H9 (cell line): ENCODE measurements around the gene TEX2. TPM values are rescaled to one million over a fixed set of nuclear protein-coding genes. Genes with fewer than 3 reads are reported as not detected.

Experiments
- DNase-seq: peaks from one replicate; pipeline ENCODE4 v3.0.0-alpha.2; 2017
- H2AFZ ChIP-seq: one replicate; pipeline ENCODE4 v1.6.1; 2013; ENCODE audit warnings: mild to moderate bottlenecking, low read length, control low read depth, moderate library complexity
- H2AK5ac ChIP-seq: 2 replicates; pipeline ENCODE4 v1.6.1; 2013; ENCODE audit warnings: low read length, control low read depth, mixed read lengths; ENCODE audit not compliant: insufficient read length
- H2BK120ac ChIP-seq: one replicate; pipeline ENCODE4 v1.6.1; 2013; ENCODE audit warnings: low read depth, mild to moderate bottlenecking, low read length, control low read depth, inconsistent platforms; ENCODE audit not compliant: poor library complexity, severe bottlenecking
- H2BK12ac ChIP-seq: 2 replicates; pipeline ENCODE4 v1.6.1; 2013; ENCODE audit warnings: low read length, control low read depth, mixed read lengths, low read depth; ENCODE audit not compliant: insufficient read length
- H2BK15ac ChIP-seq: 2 replicates; pipeline ENCODE4 v1.6.1; 2013; ENCODE audit warnings: low read depth, low read length, control low read depth
- H2BK20ac ChIP-seq: one replicate; pipeline ENCODE4 v1.6.1; 2013; ENCODE audit warnings: low read depth, mild to moderate bottlenecking, low read length, control low read depth, inconsistent platforms; ENCODE audit not compliant: poor library complexity, severe bottlenecking
- H2BK5ac ChIP-seq: 2 replicates; pipeline ENCODE4 v1.6.1; 2013; ENCODE audit warnings: low read length, control low read depth, mixed read lengths; ENCODE audit not compliant: insufficient read length
- H3K14ac ChIP-seq: 2 replicates; pipeline ENCODE4 v1.6.1; 2013; ENCODE audit warnings: low read length, control low read depth; ENCODE audit not compliant: insufficient read depth
- H3K18ac ChIP-seq: 2 replicates; pipeline ENCODE4 v1.6.1; 2013; ENCODE audit warnings: low read depth, mild to moderate bottlenecking, mixed read lengths, low read length, control low read depth; ENCODE audit not compliant: insufficient read length
- H3K23ac ChIP-seq: 2 replicates; pipeline ENCODE4 v1.6.1; 2013; ENCODE audit warnings: low read length, control low read depth, mixed read lengths, low read depth; ENCODE audit not compliant: insufficient read length
- H3K23me2 ChIP-seq: 2 replicates; pipeline ENCODE4 v1.6.1; 2013; ENCODE audit warnings: low read depth, mild to moderate bottlenecking, mixed read lengths, low read length, control low read depth; ENCODE audit not compliant: insufficient read length, poor library complexity, severe bottlenecking
- H3K27ac ChIP-seq: 2 replicates; pipeline ENCODE4 v1.5.1; 2013; ENCODE audit warnings: low read length, control low read depth, mixed read lengths, low read depth; ENCODE audit not compliant: insufficient read length
- H3K27me3 ChIP-seq: 2 replicates; pipeline ENCODE4 v1.6.1; 2013; ENCODE audit warnings: low read length, control low read depth, inconsistent platforms; ENCODE audit not compliant: insufficient read depth
- H3K4ac ChIP-seq: 2 replicates; pipeline ENCODE4 v1.6.1; 2013; ENCODE audit warnings: low read depth, mild to moderate bottlenecking, control low read depth, inconsistent platforms, low read length, moderate library complexity
- H3K4me1 ChIP-seq: 2 replicates; pipeline ENCODE4 v1.6.1; 2013; ENCODE audit warnings: low read length, control low read depth, inconsistent platforms; ENCODE audit not compliant: insufficient read depth
- H3K4me2 ChIP-seq: 2 replicates; pipeline ENCODE4 v1.6.1; 2013; ENCODE audit warnings: low read length, control low read depth, mixed read lengths; ENCODE audit not compliant: insufficient read length, insufficient read depth
- H3K56ac ChIP-seq: 2 replicates; pipeline ENCODE4 v1.6.1; 2013; ENCODE audit warnings: low read depth, mild to moderate bottlenecking, mixed read lengths, low read length, control low read depth; ENCODE audit not compliant: insufficient read length
- H3K79me1 ChIP-seq: 2 replicates; pipeline ENCODE4 v1.6.1; 2013; ENCODE audit warnings: low read depth, mild to moderate bottlenecking, moderate library complexity, low read length, control low read depth, inconsistent platforms; ENCODE audit not compliant: insufficient read depth, poor library complexity, severe bottlenecking
- H3K79me2 ChIP-seq: 2 replicates; pipeline ENCODE4 v1.6.1; 2013; ENCODE audit warnings: low read length, control low read depth, inconsistent platforms; ENCODE audit not compliant: insufficient read depth
- H3K9ac ChIP-seq: 2 replicates; pipeline ENCODE4 v1.6.1; 2013; ENCODE audit warnings: low read length, control low read depth, mixed read lengths; ENCODE audit not compliant: insufficient read length; ENCODE audit errors: extremely low read depth
- H3K9me3 ChIP-seq: one replicate; pipeline ENCODE4 v1.6.1; 2013; ENCODE audit warnings: low read depth, low read length, inconsistent platforms; ENCODE audit not compliant: control insufficient read depth
- H3T11ph ChIP-seq: one replicate; pipeline ENCODE4 v1.6.1; 2013; ENCODE audit warnings: mild to moderate bottlenecking, low read length, control low read depth, inconsistent platforms
- H4K20me1 ChIP-seq: one replicate; pipeline ENCODE4 v1.6.1; 2013; ENCODE audit not compliant: control insufficient read depth, insufficient read length, insufficient read depth
- H4K5ac ChIP-seq: 2 replicates; pipeline ENCODE4 v1.6.1; 2013; ENCODE audit warnings: low read depth, mild to moderate bottlenecking, mixed read lengths, low read length, control low read depth; ENCODE audit not compliant: insufficient read length
- H4K8ac ChIP-seq: replicated peaks from 2 replicates; pipeline ENCODE4 v1.6.1; 2013; ENCODE audit warnings: low read length, control low read depth, mixed read lengths, low read depth; ENCODE audit not compliant: insufficient read length
- H4K91ac ChIP-seq: 2 replicates; pipeline ENCODE4 v1.6.1; 2013; ENCODE audit warnings: low read depth, mild to moderate bottlenecking, moderate library complexity, mixed read lengths, low read length, control low read depth; ENCODE audit not compliant: insufficient read length
- H3K27ac Mint-ChIP-seq, 3 experiments: 2 replicates in 2 of 3; 3 replicates in 1 of 3; pipeline ENCODE4 v1.8.0; 2020 to 2021; ENCODE audit warnings: mixed read lengths in 3 of 3, mild to moderate bottlenecking in 1 of 3, moderate library complexity in 1 of 3
- H3K27me3 Mint-ChIP-seq: 2 replicates; pipeline ENCODE4 v1.8.0; 2021; ENCODE audit warnings: low read depth, mild to moderate bottlenecking, moderate library complexity, mixed read lengths
- H3K36me3 Mint-ChIP-seq, 3 experiments: 2 replicates in 2 of 3; 3 replicates in 1 of 3; pipeline ENCODE4 v1.8.0; 2020 to 2021; ENCODE audit warnings: low read depth in 3 of 3, mixed read lengths in 3 of 3; ENCODE audit not compliant: insufficient read depth in 1 of 3
- H3K4me1 Mint-ChIP-seq, 2 experiments: 2 replicates each; pipeline ENCODE4 v1.8.0; 2020; ENCODE audit warnings: mixed read lengths in 2 of 2
- H3K4me3 Mint-ChIP-seq, 2 experiments: 2 replicates in 1 of 2; 3 replicates in 1 of 2; pipeline ENCODE4 v1.8.0; 2020 to 2021; ENCODE audit warnings: mild to moderate bottlenecking in 2 of 2, mixed read lengths in 2 of 2, moderate library complexity in 1 of 2
- H3K9me3 Mint-ChIP-seq, 2 experiments: 2 replicates in 1 of 2; 3 replicates in 1 of 2; pipeline ENCODE4 v1.8.0; 2020; ENCODE audit warnings: mild to moderate bottlenecking in 2 of 2, mixed read lengths in 2 of 2, moderate library complexity in 1 of 2
- CTCF ChIP-seq: fragments of 200-600 bp; sonication (generic); conservative IDR thresholded peaks from 3 replicates; pipeline ENCODE4 v1.8.0; 2021; ENCODE audit warnings: antibody characterized with exemption, mild to moderate bottlenecking
- WGBS: extraction: QIAGEN DNeasy Blood & Tissue Kit; methylation state at CpG from one replicate; pipeline ENCODE4 v1.1.7; 2013; ENCODE audit warnings: missing lambda C conversion rate, low lambda C conversion rate, mixed read lengths; ENCODE audit not compliant: insufficient read length; ENCODE audit errors: extremely low coverage; 5-methylcytosine and 5-hydroxymethylcytosine counted together
- total RNA-seq: library from RNA; stranded (reverse); gene quantifications from 2 replicates; pipeline ENCODE4 v1.2.1, GENCODE V29; 2021

The TEX2 gene
- total RNA-seq, 1 experiment from 2014 or later, result 12.2 TPM

GRCh38 chr17:64155129-64155528 lies 107.9 kb downstream of the TEX2 start:
- Histone ChIP-seq H3K14ac (no peak overlapping the region), H2AK5ac (no peak overlapping the region), H3T11ph (no peak overlapping the region), H2AFZ (no peak overlapping the region), H2BK5ac (no peak overlapping the region), H4K20me1 (no peaks in the 10 kb centered on the region), H3K56ac (no peak overlapping the region), H3K4me1 (peaks cover 3% of the 10 kb centered on the region), H3K23ac (no peak overlapping the region), H3K79me2 (no peaks in the 10 kb centered on the region), H2BK15ac (no peak overlapping the region), H2BK20ac (no peak overlapping the region), H3K27ac (no peak overlapping the region), H3K9ac (no peak overlapping the region), H3K9me3 (no peaks in the 10 kb centered on the region), H2BK12ac (no peak overlapping the region), H4K5ac (no peak overlapping the region), H3K4ac (no peak overlapping the region), H3K79me1 (no peaks in the 10 kb centered on the region), H4K8ac (no peak overlapping the region), H3K18ac (no peak overlapping the region), H4K91ac (no peak overlapping the region), H3K27me3 (no peaks in the 10 kb centered on the region), H3K4me2 (no peak overlapping the region), H2BK120ac (no peak overlapping the region), H3K23me2 (no peaks in the 10 kb centered on the region)
- no peak for DNase-seq
- H3K9me3 Mint-ChIP-seq, result no peaks in the 10 kb centered on the region
- peak overlapping the region in 1 of 3 experiments; percentile 63; a peak in 1 of 7 replicates for H3K27ac Mint-ChIP-seq
- H3K36me3 Mint-ChIP-seq, result peaks cover 0 to 17% (median 2%) of the 10 kb centered on the region in 3 experiments; a peak in 4 of 7 replicates
- peaks cover 26 to 29% of the 10 kb centered on the region in 2 experiments for H3K4me1 Mint-ChIP-seq
- no peak overlapping the region for H3K4me3 Mint-ChIP-seq
- no peaks in the 10 kb centered on the region for H3K27me3 Mint-ChIP-seq
- TF ChIP-seq CTCF, result no peak
- no CpG with 5 or more reads among the region's 7 CpGs for WGBS
